ENCODE results near the gene LARGE2.

Gene LARGE2

GRCh38 chr11:45974806-45975205 is 52.4 kb downstream of the LARGE2 start:
- DNase-seq, result no peak

Data from NCI-H146 (cell line).